ENCODE results near the gene CYP27A1.

DNA sequence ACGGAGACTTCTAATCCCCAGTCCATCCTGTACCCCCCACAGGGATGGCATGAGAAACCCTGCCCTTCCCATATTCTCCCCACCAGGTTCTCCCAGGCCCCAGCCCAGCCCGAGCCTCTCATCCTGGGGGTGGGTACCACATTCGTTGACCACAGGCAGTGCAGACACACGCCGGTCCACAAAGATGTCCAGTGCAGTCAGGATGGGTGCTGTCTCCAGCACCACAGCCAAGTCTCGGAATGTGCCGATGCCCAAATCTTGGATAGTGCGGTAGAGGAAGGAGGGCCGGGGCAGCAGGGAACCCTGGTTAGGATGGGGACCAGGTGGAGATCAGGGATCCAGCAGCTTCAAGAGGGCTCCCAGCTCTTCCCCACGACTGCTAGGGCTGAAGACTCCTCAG lies 44.8 kb downstream of the CYP27A1 start:
- no peak for TF ChIP-seq ETV1 (tag; conservative IDR thresholded peaks at IDR 0.05; ENCODE audit: low read depth)
- no peak for TF ChIP-seq BRD9 (IDR thresholded peaks at IDR 0.05; ENCODE audit: low read depth, partially characterized antibody)
- no peak for TF ChIP-seq XRCC5 (IDR thresholded peaks at IDR 0.05; ENCODE audit: low read depth, low read length)
- no peak for TF ChIP-seq EP300 (IDR thresholded peaks at IDR 0.05; ENCODE audit: low read length)
- TF ChIP-seq, protein P1, sequence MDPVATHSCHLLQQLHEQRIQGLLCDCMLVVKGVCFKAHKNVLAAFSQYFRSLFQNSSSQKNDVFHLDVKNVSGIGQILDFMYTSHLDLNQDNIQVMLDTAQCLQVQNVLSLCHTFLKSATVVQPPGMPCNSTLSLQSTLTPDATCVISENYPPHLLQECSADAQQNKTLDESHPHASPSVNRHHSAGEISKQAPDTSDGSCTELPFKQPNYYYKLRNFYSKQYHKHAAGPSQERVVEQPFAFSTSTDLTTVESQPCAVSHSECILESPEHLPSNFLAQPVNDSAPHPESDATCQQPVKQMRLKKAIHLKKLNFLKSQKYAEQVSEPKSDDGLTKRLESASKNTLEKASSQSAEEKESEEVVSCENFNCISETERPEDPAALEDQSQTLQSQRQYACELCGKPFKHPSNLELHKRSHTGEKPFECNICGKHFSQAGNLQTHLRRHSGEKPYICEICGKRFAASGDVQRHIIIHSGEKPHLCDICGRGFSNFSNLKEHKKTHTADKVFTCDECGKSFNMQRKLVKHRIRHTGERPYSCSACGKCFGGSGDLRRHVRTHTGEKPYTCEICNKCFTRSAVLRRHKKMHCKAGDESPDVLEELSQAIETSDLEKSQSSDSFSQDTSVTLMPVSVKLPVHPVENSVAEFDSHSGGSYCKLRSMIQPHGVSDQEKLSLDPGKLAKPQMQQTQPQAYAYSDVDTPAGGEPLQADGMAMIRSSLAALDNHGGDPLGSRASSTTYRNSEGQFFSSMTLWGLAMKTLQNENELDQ (CRISPR knock-in tag; IDR thresholded peaks at IDR 0.05; ENCODE audit: borderline replicate concordance) = no peak
- TF ChIP-seq, protein P2, sequence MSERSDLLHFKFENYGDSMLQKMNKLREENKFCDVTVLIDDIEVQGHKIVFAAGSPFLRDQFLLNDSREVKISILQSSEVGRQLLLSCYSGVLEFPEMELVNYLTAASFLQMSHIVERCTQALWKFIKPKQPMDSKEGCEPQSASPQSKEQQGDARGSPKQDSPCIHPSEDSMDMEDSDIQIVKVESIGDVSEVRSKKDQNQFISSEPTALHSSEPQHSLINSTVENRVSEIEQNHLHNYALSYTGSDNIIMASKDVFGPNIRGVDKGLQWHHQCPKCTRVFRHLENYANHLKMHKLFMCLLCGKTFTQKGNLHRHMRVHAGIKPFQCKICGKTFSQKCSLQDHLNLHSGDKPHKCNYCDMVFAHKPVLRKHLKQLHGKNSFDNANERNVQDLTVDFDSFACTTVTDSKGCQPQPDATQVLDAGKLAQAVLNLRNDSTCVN (CRISPR knock-in tag; IDR thresholded peaks at IDR 0.05) = no peak
- TF ChIP-seq TAF1 (IDR thresholded peaks at IDR 0.05; ENCODE audit: control insufficient read depth, extremely low read depth, insufficient read depth, low read length, severe bottlenecking) = no peak

Data from K562 (cell line).